Lower leg skin (tissue), 3 donors: Measurements from ENCODE around the gene PACS2.

ENCODE experiments used
- POLR2A ChIP-seq, 2 donors: fragments of 450-650 bp; IDR thresholded peaks; one replicate each; pipeline ENCODE4 v1.6.1; 2016 to 2017; ENCODE audit warnings: antibody characterized with exemption in 2 of 2, mild to moderate bottlenecking in 1 of 2, moderate library complexity in 1 of 2
- TF ChIP-seq, protein P1 (sequence below), 3 donors: fragments of 450-650 bp; IDR thresholded peaks; one replicate each; pipeline ENCODE4 v1.5.1; 2016; ENCODE audit warnings: antibody characterized with exemption in 3 of 3, mild to moderate bottlenecking in 3 of 3, moderate library complexity in 2 of 3

DNA sequence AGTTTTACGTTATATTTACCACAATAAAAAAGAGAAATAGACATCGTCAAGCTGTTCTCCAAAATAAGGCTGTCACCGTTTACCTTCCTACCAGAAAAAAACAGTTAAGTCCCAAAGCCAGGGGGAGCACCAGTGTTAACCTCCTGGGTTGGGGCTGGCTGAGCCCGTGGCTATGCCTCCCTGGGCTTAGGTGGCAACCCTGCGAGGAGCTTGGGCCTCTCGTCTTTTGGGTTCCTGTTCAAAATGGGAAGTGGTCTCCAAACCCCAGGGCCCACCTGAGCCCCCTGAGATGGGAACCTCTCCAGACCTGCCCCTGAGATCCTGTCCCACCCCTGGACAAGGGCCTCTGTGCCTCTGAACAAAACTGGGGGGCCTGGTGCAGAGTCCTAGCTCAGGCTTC lies 22.9 kb downstream of the PACS2 start:
- TF ChIP-seq, protein P1, sequence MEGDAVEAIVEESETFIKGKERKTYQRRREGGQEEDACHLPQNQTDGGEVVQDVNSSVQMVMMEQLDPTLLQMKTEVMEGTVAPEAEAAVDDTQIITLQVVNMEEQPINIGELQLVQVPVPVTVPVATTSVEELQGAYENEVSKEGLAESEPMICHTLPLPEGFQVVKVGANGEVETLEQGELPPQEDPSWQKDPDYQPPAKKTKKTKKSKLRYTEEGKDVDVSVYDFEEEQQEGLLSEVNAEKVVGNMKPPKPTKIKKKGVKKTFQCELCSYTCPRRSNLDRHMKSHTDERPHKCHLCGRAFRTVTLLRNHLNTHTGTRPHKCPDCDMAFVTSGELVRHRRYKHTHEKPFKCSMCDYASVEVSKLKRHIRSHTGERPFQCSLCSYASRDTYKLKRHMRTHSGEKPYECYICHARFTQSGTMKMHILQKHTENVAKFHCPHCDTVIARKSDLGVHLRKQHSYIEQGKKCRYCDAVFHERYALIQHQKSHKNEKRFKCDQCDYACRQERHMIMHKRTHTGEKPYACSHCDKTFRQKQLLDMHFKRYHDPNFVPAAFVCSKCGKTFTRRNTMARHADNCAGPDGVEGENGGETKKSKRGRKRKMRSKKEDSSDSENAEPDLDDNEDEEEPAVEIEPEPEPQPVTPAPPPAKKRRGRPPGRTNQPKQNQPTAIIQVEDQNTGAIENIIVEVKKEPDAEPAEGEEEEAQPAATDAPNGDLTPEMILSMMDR (IDR thresholded peaks at IDR 0.05): no peak
- no peak for TF ChIP-seq POLR2A (IDR thresholded peaks at IDR 0.05)
